SU-DHL-6 (cell line): ENCODE data around the gene FADS1.

Experiments used
- H2AFZ ChIP-seq: fragments of 200-600 bp; sonication (generic); 2 replicates; pipeline ENCODE4 v1.6.1; 2014; ENCODE audit warnings: low read depth, mild to moderate bottlenecking, moderate library complexity, mixed read lengths, antibody characterized with exemption, low read length; ENCODE audit not compliant: severe bottlenecking
- H3F3A ChIP-seq: fragments of 200-600 bp; shearing (Covaris generic); 2 replicates; pipeline ENCODE4 v1.6.0; 2016; ENCODE audit warnings: antibody characterized with exemption, mild to moderate bottlenecking; ENCODE audit not compliant: insufficient read depth
- H3K27ac ChIP-seq: fragments of 200-600 bp; sonication (generic); 2 replicates; pipeline ENCODE4 v1.5.1; 2016; ENCODE audit warnings: low read depth, mild to moderate bottlenecking, low read length, moderate library complexity, mixed read lengths
- H3K27me3 ChIP-seq: fragments of 200-600 bp; sonication (generic), shearing (Covaris generic); 2 replicates; pipeline ENCODE4 v1.6.0; 2014; ENCODE audit warnings: mild to moderate bottlenecking, low read length
- H3K36me3 ChIP-seq: fragments of 200-600 bp; sonication (generic); 2 replicates; pipeline ENCODE4 v1.6.1; 2014; ENCODE audit warnings: mild to moderate bottlenecking, low read length, mixed read lengths
- H3K4me2 ChIP-seq: fragments of 300-600, 200-600 bp; shearing (Covaris generic), sonication (generic); 2 replicates; pipeline ENCODE4 v1.6.0; 2014; ENCODE audit warnings: low read length, low read depth, mild to moderate bottlenecking; ENCODE audit not compliant: poor library complexity, severe bottlenecking
- H3K4me3 ChIP-seq: fragments of 200-600 bp; sonication (generic); 2 replicates; pipeline ENCODE4 v1.5.1; 2014; ENCODE audit warnings: antibody characterized with exemption, low read length, mild to moderate bottlenecking, mixed read lengths; ENCODE audit not compliant: insufficient read depth, poor library complexity, severe bottlenecking
- H3K79me2 ChIP-seq: fragments of 200-600 bp; sonication (generic); 2 replicates; pipeline ENCODE4 v1.6.1; 2014; ENCODE audit warnings: mild to moderate bottlenecking, low read length, moderate library complexity; ENCODE audit not compliant: insufficient read depth
- H3K9ac ChIP-seq: fragments of 200-600 bp; sonication (generic); 2 replicates; pipeline ENCODE4 v1.7.0; 2014; ENCODE audit warnings: mild to moderate bottlenecking, low read length
- H3K9me2 ChIP-seq: fragments of 200-600 bp; sonication (generic); replicated peaks from 2 replicates; pipeline ENCODE4 v1.6.1; 2014; ENCODE audit warnings: low read length; ENCODE audit not compliant: insufficient read depth
- H3K9me3 ChIP-seq: fragments of 200-600 bp; sonication (generic); 2 replicates; pipeline ENCODE4 v1.6.1; 2014; ENCODE audit warnings: low read length, mixed read lengths; ENCODE audit not compliant: insufficient read depth
- H4K20me1 ChIP-seq: fragments of 200-600 bp; sonication (generic); 2 replicates; pipeline ENCODE4 v1.6.1; 2014; ENCODE audit warnings: low read depth, mild to moderate bottlenecking, antibody characterized with exemption, low read length, moderate library complexity, mixed read lengths
- EZH2phosphoT487 ChIP-seq: fragments of 200-600 bp; sonication (generic), shearing (Covaris generic); conservative IDR thresholded peaks from 2 replicates; pipeline ENCODE4 v1.6.1; 2018; ENCODE audit warnings: mild to moderate bottlenecking, antibody characterized with exemption, low read length, moderate library complexity, mixed read lengths
- TF ChIP-seq, protein P1 (sequence below): fragments of 200-600 bp; sonication (generic); IDR thresholded peaks from one replicate; pipeline ENCODE4 v1.5.1; 2017; ENCODE audit warnings: antibody characterized with exemption, mild to moderate bottlenecking, low read length, moderate library complexity; ENCODE audit not compliant: insufficient read depth, poor library complexity, severe bottlenecking

FADS1 gene

DNA sequence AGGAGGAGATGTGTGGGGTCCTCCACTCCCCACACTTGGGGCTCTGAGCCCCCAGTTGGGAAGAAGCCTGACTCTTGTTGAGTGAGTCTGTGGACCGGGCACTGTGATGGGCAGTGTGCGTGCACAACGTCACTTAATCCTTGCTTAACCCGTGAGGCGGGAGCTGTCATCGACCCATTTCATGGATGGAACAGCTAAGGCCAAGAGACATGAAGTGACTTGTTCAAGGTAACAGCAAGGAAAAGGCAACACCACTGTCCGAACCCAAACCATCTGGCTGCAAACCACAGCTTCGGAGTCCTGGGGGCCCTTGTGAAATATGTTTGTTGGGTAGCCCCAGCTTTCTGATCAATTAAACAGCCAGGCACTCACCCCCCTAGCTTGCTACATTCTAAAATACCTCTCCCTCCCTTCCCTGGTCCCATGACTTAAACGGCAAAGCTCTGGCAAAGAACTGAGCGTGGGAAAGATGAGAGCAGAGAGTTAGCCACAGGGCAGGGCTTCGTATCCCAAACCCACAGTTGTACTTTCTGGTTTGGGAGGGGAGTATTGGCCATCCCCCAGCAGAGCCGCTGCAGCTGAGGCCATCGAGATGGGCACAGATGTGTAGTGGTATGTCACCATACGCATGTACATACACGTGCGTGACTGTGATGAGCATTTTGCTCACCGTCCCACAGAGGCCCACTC is 37.5 kb upstream of the FADS1 start:
- H3K36me3 ChIP-seq: no peaks in the 10 kb centered on the region

DNA sequence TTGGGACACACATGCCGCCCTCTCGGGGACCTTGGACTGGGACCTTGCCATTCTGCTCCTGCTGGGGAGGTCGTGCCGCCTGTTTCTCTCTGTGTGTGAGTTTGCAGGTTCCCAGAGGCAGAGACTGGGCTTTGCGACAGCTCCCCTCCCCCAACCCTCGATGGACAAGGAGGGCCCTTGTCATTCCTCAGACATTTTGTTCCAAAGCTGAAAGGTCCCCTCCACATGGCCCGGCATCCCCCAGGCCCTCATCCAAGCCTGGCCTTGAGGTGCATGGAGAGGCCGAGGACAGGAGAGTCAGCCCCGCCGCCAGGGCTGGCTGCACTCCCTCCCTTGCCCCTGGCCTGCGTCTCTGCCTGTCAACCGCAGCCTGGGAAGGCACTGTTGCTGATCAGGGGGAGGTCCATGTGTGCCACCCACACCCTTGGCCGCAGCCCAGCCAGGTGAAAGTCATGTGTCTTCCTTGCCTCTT is 36.9 kb upstream of the FADS1 start:
- Histone ChIP-seq H3K4me3 (no peak overlapping the region), H3K9me3 (no peaks in the 10 kb centered on the region), H3F3A (no peaks in the 10 kb centered on the region), H3K27me3 (no peaks in the 10 kb centered on the region), H2AFZ (no peak overlapping the region), H3K36me3 (no peaks in the 10 kb centered on the region), H3K4me2 (no peak overlapping the region), H3K27ac (no peak overlapping the region), H4K20me1 (no peaks in the 10 kb centered on the region), H3K79me2 (no peaks in the 10 kb centered on the region), H3K9ac (no peak overlapping the region), H3K9me2 (no peaks in the 10 kb centered on the region)
- TF ChIP-seq, protein P1, sequence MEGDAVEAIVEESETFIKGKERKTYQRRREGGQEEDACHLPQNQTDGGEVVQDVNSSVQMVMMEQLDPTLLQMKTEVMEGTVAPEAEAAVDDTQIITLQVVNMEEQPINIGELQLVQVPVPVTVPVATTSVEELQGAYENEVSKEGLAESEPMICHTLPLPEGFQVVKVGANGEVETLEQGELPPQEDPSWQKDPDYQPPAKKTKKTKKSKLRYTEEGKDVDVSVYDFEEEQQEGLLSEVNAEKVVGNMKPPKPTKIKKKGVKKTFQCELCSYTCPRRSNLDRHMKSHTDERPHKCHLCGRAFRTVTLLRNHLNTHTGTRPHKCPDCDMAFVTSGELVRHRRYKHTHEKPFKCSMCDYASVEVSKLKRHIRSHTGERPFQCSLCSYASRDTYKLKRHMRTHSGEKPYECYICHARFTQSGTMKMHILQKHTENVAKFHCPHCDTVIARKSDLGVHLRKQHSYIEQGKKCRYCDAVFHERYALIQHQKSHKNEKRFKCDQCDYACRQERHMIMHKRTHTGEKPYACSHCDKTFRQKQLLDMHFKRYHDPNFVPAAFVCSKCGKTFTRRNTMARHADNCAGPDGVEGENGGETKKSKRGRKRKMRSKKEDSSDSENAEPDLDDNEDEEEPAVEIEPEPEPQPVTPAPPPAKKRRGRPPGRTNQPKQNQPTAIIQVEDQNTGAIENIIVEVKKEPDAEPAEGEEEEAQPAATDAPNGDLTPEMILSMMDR: no peak
- TF ChIP-seq EZH2phosphoT487: no peak

More for the DNA sequence above, 37.5 kb upstream of the FADS1 start:
- Histone ChIP-seq H3K9me3 (no peaks in the 10 kb centered on the region), H3K4me3 (no peak overlapping the region), H3K9me2 (no peaks in the 10 kb centered on the region), H2AFZ (no peak overlapping the region), H3K4me2 (no peak overlapping the region), H3K27ac (no peak overlapping the region), H3K79me2 (no peaks in the 10 kb centered on the region), H4K20me1 (no peaks in the 10 kb centered on the region), H3F3A (no peaks in the 10 kb centered on the region), H3K9ac (no peak overlapping the region), H3K27me3 (no peaks in the 10 kb centered on the region)
- TF ChIP-seq, protein P1: no peak
- no peak for TF ChIP-seq EZH2phosphoT487

DNA sequence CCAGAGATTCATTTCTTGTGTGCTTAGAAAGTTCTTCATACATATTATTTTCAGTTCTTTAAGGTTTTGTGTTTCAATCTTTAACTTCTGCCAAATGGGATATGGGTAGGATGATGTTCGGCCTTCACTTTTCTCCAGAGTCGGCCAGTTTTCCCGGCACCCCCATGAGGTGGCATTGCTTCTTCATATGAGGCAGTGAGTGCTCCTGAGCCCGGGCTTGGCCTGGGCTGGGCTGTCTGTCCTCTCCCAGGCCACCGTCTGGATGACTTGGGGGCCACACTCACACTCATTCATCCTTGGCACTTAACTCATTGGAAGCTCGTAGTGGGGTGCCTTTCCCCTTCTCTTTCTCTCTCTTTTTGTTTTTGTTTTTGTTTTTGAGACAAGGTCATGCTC is 35.1 kb upstream of the FADS1 start:
- Histone ChIP-seq H3K36me3 (no peaks in the 10 kb centered on the region), H3K27ac (no peak overlapping the region), H4K20me1 (no peaks in the 10 kb centered on the region)

More for the DNA sequence above, 35.1 kb upstream of the FADS1 start:
- H3K27me3 ChIP-seq: no peaks in the 10 kb centered on the region
- no peak overlapping the region for H3K4me3 ChIP-seq
- no peak overlapping the region for H3K9ac ChIP-seq
- no peak overlapping the region for H3K4me2 ChIP-seq
- H3K9me2 ChIP-seq: no peaks in the 10 kb centered on the region
- H2AFZ ChIP-seq: no peak overlapping the region
- no peaks in the 10 kb centered on the region for H3F3A ChIP-seq
- H3K9me3 ChIP-seq: no peaks in the 10 kb centered on the region
- H3K79me2 ChIP-seq: no peaks in the 10 kb centered on the region
- TF ChIP-seq, protein P1: no peak
- no peak for TF ChIP-seq EZH2phosphoT487
